H1 (cell line): ENCODE results near the gene KNDC1. TPM values are rescaled to one million over a fixed set of nuclear protein-coding genes. Genes with fewer than 3 reads are reported as not detected.

Experiments
- CTCF ChIA-PET: fragments of 300-600 bp; sonication (Branson Sonifier 250); formaldehyde crosslinking; loops from one replicate; lab custom pipeline; 2021; ENCODE audit not compliant: partially characterized antibody; lab: Charles Lee
- POLR2A ChIA-PET: fragments of 300-600 bp; sonication (Branson Sonifier 250); formaldehyde crosslinking; loops from one replicate; lab custom pipeline; 2021; ENCODE audit warnings: inconsistent platforms; ENCODE audit not compliant: partially characterized antibody; lab: Charles Lee
- DNase-seq, 2 experiments: peaks; one replicate each; pipeline versions ENCODE4 v3.0.0 to v3.0.0-alpha.2; 2010 to 2022; ENCODE audit warnings: low spot score in 2 of 2, low read depth in 1 of 2, mixed read lengths in 1 of 2
- FAIRE-seq: peaks from 2 replicates; lab custom pipeline; 2011; peaks lifted over from hg19 to GRCh38; lab: Jason Lieb, UNC
- H2AFZ ChIP-seq: 2 replicates; pipeline ENCODE4 v1.8.1; 2012; ENCODE audit warnings: low read length, inconsistent platforms
- H2AK5ac ChIP-seq: 2 replicates; pipeline ENCODE4 v1.6.1; 2013; ENCODE audit warnings: low read depth, low read length
- H2BK120ac ChIP-seq: replicated peaks from 2 replicates; pipeline ENCODE3; 2013; ENCODE audit warnings: low read depth, low read length, inconsistent platforms
- H2BK12ac ChIP-seq: 2 replicates; pipeline ENCODE4 v1.6.1; 2013; ENCODE audit warnings: low read depth, low read length
- H2BK15ac ChIP-seq: 2 replicates; pipeline ENCODE4 v1.6.1; 2013; ENCODE audit warnings: low read length
- H2BK20ac ChIP-seq: 2 replicates; pipeline ENCODE4 v1.6.1; 2013; ENCODE audit warnings: low read length
- H2BK5ac ChIP-seq: 2 replicates; pipeline ENCODE4 v1.6.1; 2013; ENCODE audit warnings: low read depth, low read length
- H3K14ac ChIP-seq: 2 replicates; pipeline ENCODE4 v1.6.1; 2013; ENCODE audit warnings: inconsistent platforms; ENCODE audit not compliant: insufficient read length
- H3K18ac ChIP-seq: 2 replicates; pipeline ENCODE4 v1.6.1; 2013; ENCODE audit warnings: low read length; ENCODE audit errors: extremely low read depth
- H3K23ac ChIP-seq: 2 replicates; pipeline ENCODE4 v1.6.1; 2013; ENCODE audit warnings: inconsistent platforms; ENCODE audit not compliant: insufficient read length
- H3K23me2 ChIP-seq: 2 replicates; pipeline ENCODE4 v1.6.1; 2013; ENCODE audit warnings: low read depth, low read length
- H3K27ac ChIP-seq: 2 replicates; pipeline ENCODE4 v1.6.1; 2011; ENCODE audit warnings: low read depth, low read length, inconsistent platforms
- H3K27me3 ChIP-seq, 4 experiments: replicated peaks in 1 of 4; 1 replicate in 1 of 4; 2 replicates in 3 of 4; pipeline versions ENCODE4 v1.6.1 to v1.8.1; 2011 to 2013; ENCODE audit warnings: low read length in 3 of 4, mild to moderate bottlenecking in 3 of 4, inconsistent platforms in 2 of 4, mixed read lengths in 2 of 4, moderate library complexity in 1 of 4; ENCODE audit not compliant: control insufficient read depth in 3 of 4, insufficient read depth in 3 of 4; ENCODE audit errors: extremely low read depth in 1 of 4
- H3K36me3 ChIP-seq, 4 experiments: 2 replicates each; pipeline versions ENCODE4 v1.6.1 to v1.8.1; 2011 to 2013; ENCODE audit warnings: mild to moderate bottlenecking in 4 of 4, low read length in 3 of 4, moderate library complexity in 2 of 4, control low read depth in 1 of 4, inconsistent platforms in 1 of 4; ENCODE audit not compliant: insufficient read depth in 4 of 4, control insufficient read depth in 2 of 4
- H3K4ac ChIP-seq: replicated peaks from 2 replicates; pipeline ENCODE3; 2013; ENCODE audit warnings: low read length, low read depth, mixed read lengths, inconsistent platforms; ENCODE audit not compliant: insufficient read length
- H3K4me1 ChIP-seq, 4 experiments: replicated peaks in 1 of 4; 1 replicate in 1 of 4; 2 replicates in 3 of 4; pipeline versions ENCODE4 v1.6.1 to v1.8.1; 2011 to 2013; ENCODE audit warnings: low read length in 3 of 4, inconsistent platforms in 2 of 4, mixed read lengths in 1 of 4; ENCODE audit not compliant: insufficient read depth in 4 of 4, control insufficient read depth in 3 of 4
- H3K4me2 ChIP-seq, 2 experiments: 2 replicates each; pipeline versions ENCODE4 v1.6.1 to v1.8.1; 2011 to 2013; ENCODE audit warnings: low read depth in 2 of 2, low read length in 2 of 2, control low read depth in 1 of 2, inconsistent platforms in 1 of 2, mild to moderate bottlenecking in 1 of 2; ENCODE audit not compliant: insufficient read depth in 1 of 2
- H3K4me3 ChIP-seq, 4 experiments: fragments of 200-600, 300-600 bp in 1 of 4; sonication (generic), shearing (Covaris generic), sonication (Bioruptor Twin) in 1 of 4; 2 replicates each; pipeline versions ENCODE4 v1.5.1 to v1.8.1; 2011 to 2016; ENCODE audit warnings: low read length in 4 of 4, low read depth in 3 of 4, control low read depth in 2 of 4, inconsistent platforms in 2 of 4, mild to moderate bottlenecking in 2 of 4, mixed read lengths in 1 of 4, moderate library complexity in 1 of 4; ENCODE audit not compliant: insufficient read depth in 2 of 4; ENCODE audit errors: extremely low read depth in 1 of 4
- H3K56ac ChIP-seq: replicated peaks from 2 replicates; pipeline ENCODE3; 2013; ENCODE audit warnings: low read depth, mild to moderate bottlenecking, mixed read lengths, low read length, inconsistent platforms; ENCODE audit not compliant: insufficient read length
- H3K79me1 ChIP-seq: 2 replicates; pipeline ENCODE4 v1.6.1; 2013; ENCODE audit warnings: low read depth, low read length, control low read depth
- H3K79me2 ChIP-seq, 2 experiments: 2 replicates each; pipeline versions ENCODE4 v1.6.1 to v1.8.1; 2012 to 2013; ENCODE audit warnings: low read length in 2 of 2, mild to moderate bottlenecking in 2 of 2, inconsistent platforms in 1 of 2; ENCODE audit not compliant: insufficient read depth in 2 of 2, control insufficient read depth in 1 of 2
- H3K9ac ChIP-seq, 4 experiments: replicated peaks in 1 of 4; 1 replicate in 1 of 4; 2 replicates in 3 of 4; pipeline versions ENCODE4 v1.6.1 to v1.8.1; 2011 to 2013; ENCODE audit warnings: low read depth in 3 of 4, low read length in 3 of 4, control low read depth in 2 of 4, mild to moderate bottlenecking in 2 of 4, moderate library complexity in 2 of 4, inconsistent platforms in 1 of 4; ENCODE audit errors: extremely low read depth in 1 of 4
- H3K9me3 ChIP-seq, 2 experiments: 2 replicates each; pipeline versions ENCODE4 v1.6.1 to v1.8.1; 2012 to 2013; ENCODE audit warnings: mild to moderate bottlenecking in 2 of 2, moderate library complexity in 2 of 2, control low read depth in 1 of 2, inconsistent platforms in 1 of 2, low read depth in 1 of 2, low read length in 1 of 2, mixed read lengths in 1 of 2; ENCODE audit not compliant: insufficient read depth in 2 of 2
- H4K20me1 ChIP-seq, 2 experiments: replicated peaks in 1 of 2; 2 replicates each; pipeline versions ENCODE3 to v1.8.1; 2011 to 2013; ENCODE audit warnings: inconsistent platforms in 2 of 2, low read length in 2 of 2, mild to moderate bottlenecking in 1 of 2; ENCODE audit not compliant: insufficient read depth in 2 of 2, control insufficient read depth in 1 of 2
- H4K5ac ChIP-seq: 2 replicates; pipeline ENCODE4 v1.6.1; 2013; ENCODE audit warnings: low read length, low read depth, mixed read lengths, inconsistent platforms; ENCODE audit not compliant: insufficient read length
- H4K8ac ChIP-seq: 2 replicates; pipeline ENCODE4 v1.8.0; 2013; ENCODE audit warnings: mild to moderate bottlenecking, moderate library complexity, low read length, inconsistent platforms; ENCODE audit not compliant: insufficient read depth; ENCODE audit errors: extremely low read depth
- H4K91ac ChIP-seq: replicated peaks from 2 replicates; pipeline ENCODE3; 2013; ENCODE audit warnings: low read length, mixed read lengths, inconsistent platforms; ENCODE audit not compliant: insufficient read length
- BRCA1 ChIP-seq: IDR thresholded peaks from 2 replicates; pipeline ENCODE4 v1.6.1; 2012; ENCODE audit warnings: low read depth, low read length, improper control_type of control experiment
- GABPA ChIP-seq: IDR thresholded peaks from 2 replicates; pipeline ENCODE4 v1.6.1; 2011; ENCODE audit warnings: mild to moderate bottlenecking, low read length, moderate library complexity, borderline replicate concordance; ENCODE audit not compliant: insufficient read depth
- JUN ChIP-seq: IDR thresholded peaks from 2 replicates; pipeline ENCODE4 v1.6.1; 2011; ENCODE audit warnings: low read depth, mild to moderate bottlenecking, improper control_type of control experiment, low read length
- SIN3A ChIP-seq, 2 experiments: IDR thresholded peaks in 1 of 2; conservative IDR thresholded peaks in 1 of 2; 2 replicates each; pipeline ENCODE4 v1.6.1; 2011 to 2012; ENCODE audit warnings: low read length in 2 of 2, improper control_type of control experiment in 1 of 2, low read depth in 1 of 2, mild to moderate bottlenecking in 1 of 2
- TCF12 ChIP-seq: IDR thresholded peaks from 2 replicates; pipeline ENCODE4 v1.6.1; 2011; ENCODE audit warnings: low read depth, mild to moderate bottlenecking, low read length
- WGBS, 2 experiments: shearing (Covaris generic) in 1 of 2; methylation state at CpG; one replicate each; pipeline versions ENCODE4 v1.1.6 to v1.1.7; 2013 to 2015; ENCODE audit warnings: low lambda C conversion rate in 2 of 2, mixed read lengths in 2 of 2, inconsistent platforms in 1 of 2, low coverage in 1 of 2, missing lambda C conversion rate in 1 of 2; ENCODE audit not compliant: insufficient replicate concordance in 2 of 2, insufficient coverage in 1 of 2, insufficient read length in 1 of 2; ENCODE audit errors: extremely low coverage in 1 of 2, missing lambda C conversion rate in 1 of 2; 5-methylcytosine and 5-hydroxymethylcytosine counted together
- polyA plus RNA-seq, 7 experiments: library from polyadenylated mRNA; depleted of rRNA in 3 of 7; stranded (reverse) in 5 of 7; unstranded in 2 of 7; fragments of >200 nt in 5 of 7; fragments of 200-250 nt in 2 of 7; gene quantifications; 1 replicate in 5 of 7; 2 replicates in 1 of 7; 4 replicates in 1 of 7; pipeline versions ENCODE4 v1.2.1 to v1.2.3, GENCODE V29; 2011 to 2013; ENCODE audit warnings: missing spikeins in 2 of 7, mixed read lengths in 2 of 7
- total RNA-seq: library from RNA; stranded (reverse); fragmentation: NEBNext Ultra II Directional; extraction: Animal tissue kit (Norgen Biotek cat#: 25700); gene quantifications from 2 replicates; pipeline ENCODE4 v1.2.1, GENCODE V29; 2021

Gene KNDC1
- total and polyA plus RNA-seq, 2 of the 8 experiments (the other 6 are each of a cell fraction or from before 2014, with no cell fraction given), result 7.5 to 16.7 TPM

DNA sequence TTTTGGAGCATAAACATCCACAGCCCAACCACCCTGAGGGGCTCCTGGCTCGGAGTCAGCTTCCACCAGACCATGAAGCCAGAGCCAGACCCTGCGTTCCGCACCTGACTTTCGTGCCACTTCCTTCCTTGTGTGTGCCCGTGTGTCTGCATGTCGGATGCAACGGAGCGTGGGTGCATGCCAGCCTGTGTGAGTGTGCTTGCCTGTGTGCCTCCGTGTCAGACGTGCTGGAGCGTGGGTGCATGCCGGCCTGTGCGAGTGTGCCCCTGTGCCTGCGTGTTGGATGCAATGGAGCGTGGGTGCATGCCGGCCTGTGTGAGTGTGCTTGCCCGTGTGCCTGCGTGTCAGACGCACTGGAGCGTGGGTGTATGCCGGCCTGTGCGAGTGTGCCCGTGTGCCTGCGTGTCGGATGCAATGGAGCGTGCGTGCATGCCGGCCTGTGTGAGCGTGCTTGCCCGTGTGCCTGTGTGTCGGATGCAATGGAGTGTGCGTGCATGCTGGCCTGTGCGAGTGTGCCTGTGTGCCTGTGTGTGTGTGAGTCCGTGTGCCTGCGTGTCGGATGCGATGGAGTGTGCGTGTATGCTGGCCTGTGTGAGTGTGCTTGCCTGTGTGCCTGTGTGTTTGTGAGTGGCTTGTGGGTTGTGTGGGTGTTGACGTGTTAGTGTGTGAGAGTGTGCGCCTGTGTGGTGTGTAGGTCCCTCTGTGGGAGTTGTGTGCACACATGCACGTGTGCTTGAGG is 28.1 kb upstream of the KNDC1 start:
- Histone ChIP-seq H2BK120ac (no peak overlapping the region), H3K4me3 (no peak overlapping the region), H3K27me3 (no peaks in the 10 kb centered on the region), H3K4me2 (no peak overlapping the region), H2BK5ac (peak overlapping the region; percentile 23; the same call in 1 of the 2 replicates), H3K14ac (no peak overlapping the region), H4K20me1 (peaks cover 0 to 8% of the 10 kb centered on the region in 2 experiments), H2AK5ac (no peak overlapping the region), H2BK20ac (no peak overlapping the region), H3K4me1 (peaks cover 0 to 3% (median 0%) of the 10 kb centered on the region in 4 experiments; a peak in 2 of 7 replicates), H4K5ac (no peak overlapping the region), H4K91ac (no peak overlapping the region), H3K79me1 (no peaks in the 10 kb centered on the region), H2BK15ac (0 out of 2 replicates have a peak overlapping the region, but pooled peaks have one; percentile 22), H3K18ac (no peak overlapping the region), H3K79me2 (no peaks in the 10 kb centered on the region), H3K23me2 (0 out of 2 replicates have a peak, but pooled peaks cover 4% of the 10 kb centered on the region), H3K56ac (peak overlapping the region; percentile 69), H3K9me3 (peaks cover 0 to 5% of the 10 kb centered on the region in 2 experiments; a peak in 1 of 4 replicates), H3K4ac (peak overlapping the region; percentile 94)
- no peak for FAIRE-seq
- CTCF ChIA-PET, result interaction anchor here (0.7 to 4.7 kb wide), 2 partner anchors 12 to 196 kb away, joined by 3 to 23 read pairs; no protein-coding TSS in a partner anchor
- WGBS, 2 experiments, result 87% methylated on average over 41 of the region's 41 CpGs; no CpG with 5 or more reads in 1 of the 2 experiments
- TF ChIP-seq BRCA1 (no peak), GABPA (no peak), TCF12 (no peak), JUN (no peak), SIN3A (conservative IDR thresholded peaks at IDR 0.05 in 1 of 2, IDR thresholded peaks at IDR 0.05 in 1 of 2; ENCODE audit: low read depth in 1 of 2, low read length in 2 of 2) (no peak)
- TF ChIP-seq, all 59 proteins: peak for 0
- peak overlapping the region; percentile 95; the same call in 1 of the 2 replicates for H2BK12ac ChIP-seq
- no peak overlapping the region for H3K27ac ChIP-seq
- H4K8ac ChIP-seq, result no peak overlapping the region; the same call in 1 of the 2 replicates
- H3K23ac ChIP-seq, result no peak overlapping the region
- no peak overlapping the region for H3K9ac ChIP-seq
- no peak for DNase-seq
- H3K36me3 ChIP-seq, result no peaks in the 10 kb centered on the region
- POLR2A ChIA-PET, result interaction anchor here (1.0 kb wide), 1 partner anchor 87 kb away, joined by 3 read pairs; no protein-coding TSS in a partner anchor
- H2AFZ ChIP-seq, result no peak overlapping the region
